Measurements from ENCODE around the gene HAL. TPM values are rescaled to one million over a fixed set of nuclear protein-coding genes. Genes with fewer than 3 reads are reported as not detected.

The HAL gene
- total and polyA plus RNA-seq, 2 of the 13 experiments (the other 11 are each of a cell fraction or from before 2014, with no cell fraction given): 0.89 to 37.8 TPM

- H3K4me3 ChIP-seq (replicated peaks in 1 of 3; ENCODE audit: insufficient read depth in 1 of 3, low read depth in 2 of 3, low read length in 3 of 3): no peak overlapping the region
- no peaks in the 10 kb centered on the region for H3K9me3 ChIP-seq (ENCODE audit: low read length)
- in situ Hi-C loops (cut with HindIII; ENCODE audit: extremely low pct_ligation_motif_present, low pct_unique_long_range_greater_than_20kb) (no loop called here), intact Hi-C loops (cut with micrococcal nuclease; ENCODE audit: unreplicated experiment) (no loop called here)
- FAIRE-seq: no peak
- ChIA-PET POLR2A (no interaction called here), CTCF (ENCODE audit: low intra/inter-chr PET ratio, low total read pairs) (no interaction called here)
- TF ChIP-seq NFKB2 (CRISPR knock-in tag; IDR thresholded peaks at IDR 0.05; ENCODE audit: borderline replicate concordance): no peak
- TF ChIP-seq ZNF234 (CRISPR knock-in tag; conservative IDR thresholded peaks at IDR 0.05): no peak
- TF ChIP-seq ZNF558 (CRISPR knock-in tag; IDR thresholded peaks at IDR 0.05; ENCODE audit: borderline replicate concordance): no peak
- TF ChIP-seq HHEX (CRISPR knock-in tag; IDR thresholded peaks at IDR 0.05): no peak
- no peak for TF ChIP-seq ZBTB21 (CRISPR knock-in tag; IDR thresholded peaks at IDR 0.05)
- no peak for TF ChIP-seq FOXA3 (CRISPR knock-in tag; IDR thresholded peaks at IDR 0.05)
- no peak for TF ChIP-seq ZMAT5 (CRISPR knock-in tag; IDR thresholded peaks at IDR 0.05; ENCODE audit: borderline replicate concordance, low read depth)
- TF ChIP-seq ELF3 (CRISPR knock-in tag; IDR thresholded peaks at IDR 0.05): no peak
- no peak for TF ChIP-seq GTF2F1 (IDR thresholded peaks at IDR 0.05; ENCODE audit: low read length)
- no peak for TF ChIP-seq RBM22 (optimal IDR thresholded peaks at IDR 0.05; ENCODE audit: low read length)
- no peak for TF ChIP-seq HNRNPL (IDR thresholded peaks at IDR 0.05; ENCODE audit: low read depth, low read length)
- TF ChIP-seq SNAPC5 (CRISPR knock-in tag; IDR thresholded peaks at IDR 0.05; ENCODE audit: borderline replicate concordance): no peak
- TF ChIP-seq ZIK1 (CRISPR knock-in tag; IDR thresholded peaks at IDR 0.05; ENCODE audit: borderline replicate concordance, low read depth): no peak
- no peak for TF ChIP-seq ZFP62 (CRISPR knock-in tag; IDR thresholded peaks at IDR 0.05)
- TF ChIP-seq MEIS1 (CRISPR knock-in tag; IDR thresholded peaks at IDR 0.05; ENCODE audit: borderline replicate concordance): no peak
- TF ChIP-seq KAT8 (CRISPR knock-in tag; IDR thresholded peaks at IDR 0.05): no peak
- TF ChIP-seq STAT5B (CRISPR knock-in tag; IDR thresholded peaks at IDR 0.05): no peak
- no peak for TF ChIP-seq ZNF772 (CRISPR knock-in tag; IDR thresholded peaks at IDR 0.05)
- TF ChIP-seq ZNF383 (CRISPR knock-in tag; IDR thresholded peaks at IDR 0.05; ENCODE audit: borderline replicate concordance): no peak
- TF ChIP-seq ZNF564 (CRISPR knock-in tag; IDR thresholded peaks at IDR 0.05): no peak
- peaks cover 8% of the 10 kb centered on the region for H3K79me2 ChIP-seq (ENCODE audit: insufficient read depth, low read length)
- 89% methylated on average over 1 of the region's 1 CpG for WGBS (ENCODE audit: low lambda C conversion rate)
- H3K4me1 ChIP-seq (ENCODE audit: insufficient read depth, low read length): peaks cover 13% of the 10 kb centered on the region
- no peak for DNase-seq (ENCODE audit: low spot score)
- no peak for ATAC-seq
- BruUV-seq (replicated peaks): no TSS peak
- no peak overlapping the region for H3K27ac ChIP-seq (ENCODE audit: extremely low read length, insufficient read depth, low read length)
- H2AFZ ChIP-seq (ENCODE audit: low read length): no peak overlapping the region
- H3K9ac ChIP-seq (ENCODE audit: insufficient read depth, low read depth, low read length): no peak overlapping the region
- H3K4me2 ChIP-seq (ENCODE audit: low read depth, low read length): no peak overlapping the region
- H3K36me3 ChIP-seq (replicated peaks in 1 of 2; ENCODE audit: control insufficient read depth in 1 of 2, insufficient read depth in 2 of 2, low read length in 2 of 2): peaks cover 0 to 36% of the 10 kb centered on the region in 2 experiments; a peak in 2 of 5 replicates
- no peaks in the 10 kb centered on the region for H3K27me3 ChIP-seq (ENCODE audit: control insufficient read depth in 1 of 2, insufficient read depth in 2 of 2, low read length in 2 of 2)
- no peaks in the 10 kb centered on the region for H4K20me1 ChIP-seq (ENCODE audit: insufficient read depth, low read length)
Observed at GRCh38 chr12:96028538-96028937, 32.4 kb upstream of the HAL start.
